Body of pancreas (tissue), 4 donors: ENCODE data around the gene NLGN1.

Source experiments
- POLR2A ChIP-seq, 3 donors: fragments of 450-650 bp; IDR thresholded peaks; one replicate each; pipeline ENCODE4 v1.6.1; 2016; ENCODE audit warnings: antibody characterized with exemption in 3 of 3, mild to moderate bottlenecking in 2 of 3
- TF ChIP-seq, protein P1 (sequence below), 7 experiments: fragments of 450-650 bp in 4 of 7; fragments of 200-600 bp in 3 of 7; sonication (generic) in 3 of 7; IDR thresholded peaks; one replicate each; pipeline ENCODE4 v1.5.1; 2016 to 2019; ENCODE audit warnings: antibody characterized with exemption in 7 of 7

DNA sequence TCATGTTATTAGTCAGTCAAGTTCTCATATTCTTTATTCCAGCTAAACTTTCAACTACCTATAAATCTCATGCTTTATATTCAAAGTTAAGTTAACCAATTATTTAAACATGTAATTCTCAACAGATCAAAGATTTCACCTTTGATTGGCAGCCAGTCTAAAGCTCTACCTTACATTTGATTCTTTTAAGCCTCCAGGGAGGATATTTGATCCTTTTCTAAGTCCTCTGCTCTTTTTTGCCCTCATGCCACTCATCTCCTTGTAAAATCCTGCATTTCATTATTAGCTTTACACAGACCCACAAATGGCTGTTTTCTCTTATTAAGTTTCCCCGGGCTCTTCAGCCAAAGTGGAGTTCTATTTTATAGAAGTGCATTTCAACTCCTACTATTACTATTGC, 134.1 kb downstream of the NLGN1 start:
- TF ChIP-seq POLR2A (IDR thresholded peaks at IDR 0.05) = no peak
- TF ChIP-seq, protein P1, sequence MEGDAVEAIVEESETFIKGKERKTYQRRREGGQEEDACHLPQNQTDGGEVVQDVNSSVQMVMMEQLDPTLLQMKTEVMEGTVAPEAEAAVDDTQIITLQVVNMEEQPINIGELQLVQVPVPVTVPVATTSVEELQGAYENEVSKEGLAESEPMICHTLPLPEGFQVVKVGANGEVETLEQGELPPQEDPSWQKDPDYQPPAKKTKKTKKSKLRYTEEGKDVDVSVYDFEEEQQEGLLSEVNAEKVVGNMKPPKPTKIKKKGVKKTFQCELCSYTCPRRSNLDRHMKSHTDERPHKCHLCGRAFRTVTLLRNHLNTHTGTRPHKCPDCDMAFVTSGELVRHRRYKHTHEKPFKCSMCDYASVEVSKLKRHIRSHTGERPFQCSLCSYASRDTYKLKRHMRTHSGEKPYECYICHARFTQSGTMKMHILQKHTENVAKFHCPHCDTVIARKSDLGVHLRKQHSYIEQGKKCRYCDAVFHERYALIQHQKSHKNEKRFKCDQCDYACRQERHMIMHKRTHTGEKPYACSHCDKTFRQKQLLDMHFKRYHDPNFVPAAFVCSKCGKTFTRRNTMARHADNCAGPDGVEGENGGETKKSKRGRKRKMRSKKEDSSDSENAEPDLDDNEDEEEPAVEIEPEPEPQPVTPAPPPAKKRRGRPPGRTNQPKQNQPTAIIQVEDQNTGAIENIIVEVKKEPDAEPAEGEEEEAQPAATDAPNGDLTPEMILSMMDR (IDR thresholded peaks at IDR 0.05) = no peak
